GM21381 (cell line): ENCODE data around the gene CELSR1.
"Not testable (repeated sequence)": the region's sequence is repeated elsewhere in the genome, so short reads cannot be mapped to it uniquely, and the experiment has no call there.

Source experiments
- ATAC-seq: cut with Tn5 transposase; IDR thresholded peaks from one replicate; pipeline ENCODE4 v1.9.1; 2021; ENCODE audit warnings: mild to moderate bottlenecking, moderate library complexity; ENCODE audit not compliant: unreplicated experiment

The CELSR1 gene

DNA sequence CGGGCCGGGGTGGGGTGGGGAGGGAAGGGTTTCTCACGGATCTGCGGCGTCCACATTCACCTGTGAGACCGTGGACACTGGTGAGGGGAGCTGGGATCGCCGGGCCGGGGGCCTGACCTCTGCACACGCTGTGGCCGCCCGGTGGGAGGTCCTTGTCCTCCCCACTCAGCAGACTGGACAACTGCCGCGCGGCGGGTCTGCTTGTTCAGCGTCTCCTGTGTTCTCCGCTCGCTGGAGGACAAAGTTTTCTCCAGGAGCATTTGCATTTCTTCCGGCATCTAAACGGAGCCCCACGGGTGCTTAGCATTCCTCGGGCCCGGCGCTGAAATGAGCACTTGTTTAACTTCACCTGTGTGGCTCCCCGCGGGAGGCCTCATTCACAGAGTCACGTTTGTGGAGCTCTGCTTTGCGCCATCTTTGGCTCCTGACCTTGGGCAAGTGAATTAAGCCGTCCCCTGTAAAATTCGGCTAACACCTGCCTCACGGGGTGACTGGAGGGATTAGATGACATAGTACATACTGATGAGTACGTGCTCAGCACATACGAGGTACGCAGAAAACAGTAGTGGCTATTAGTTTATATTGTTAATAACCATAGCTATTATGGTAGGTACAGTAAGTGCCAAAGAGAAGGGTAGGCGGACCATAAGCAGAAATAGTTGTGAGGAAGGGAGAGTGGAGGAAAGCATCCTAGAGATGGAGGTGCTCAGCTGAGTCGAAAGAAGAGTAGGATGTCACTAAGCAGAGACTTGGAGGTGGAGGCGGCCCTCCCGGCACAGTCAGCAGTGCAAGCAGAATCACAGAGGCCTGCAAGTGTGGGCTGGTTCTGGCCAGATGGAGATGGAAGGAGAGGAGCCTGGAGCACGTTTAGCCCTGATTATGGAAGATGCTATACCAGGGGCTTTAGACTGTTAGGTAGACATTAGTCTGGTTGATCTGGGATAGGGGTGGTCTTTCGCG is 201.0 kb downstream of the CELSR1 start:
- ATAC-seq: peak; percentile 16

DNA sequence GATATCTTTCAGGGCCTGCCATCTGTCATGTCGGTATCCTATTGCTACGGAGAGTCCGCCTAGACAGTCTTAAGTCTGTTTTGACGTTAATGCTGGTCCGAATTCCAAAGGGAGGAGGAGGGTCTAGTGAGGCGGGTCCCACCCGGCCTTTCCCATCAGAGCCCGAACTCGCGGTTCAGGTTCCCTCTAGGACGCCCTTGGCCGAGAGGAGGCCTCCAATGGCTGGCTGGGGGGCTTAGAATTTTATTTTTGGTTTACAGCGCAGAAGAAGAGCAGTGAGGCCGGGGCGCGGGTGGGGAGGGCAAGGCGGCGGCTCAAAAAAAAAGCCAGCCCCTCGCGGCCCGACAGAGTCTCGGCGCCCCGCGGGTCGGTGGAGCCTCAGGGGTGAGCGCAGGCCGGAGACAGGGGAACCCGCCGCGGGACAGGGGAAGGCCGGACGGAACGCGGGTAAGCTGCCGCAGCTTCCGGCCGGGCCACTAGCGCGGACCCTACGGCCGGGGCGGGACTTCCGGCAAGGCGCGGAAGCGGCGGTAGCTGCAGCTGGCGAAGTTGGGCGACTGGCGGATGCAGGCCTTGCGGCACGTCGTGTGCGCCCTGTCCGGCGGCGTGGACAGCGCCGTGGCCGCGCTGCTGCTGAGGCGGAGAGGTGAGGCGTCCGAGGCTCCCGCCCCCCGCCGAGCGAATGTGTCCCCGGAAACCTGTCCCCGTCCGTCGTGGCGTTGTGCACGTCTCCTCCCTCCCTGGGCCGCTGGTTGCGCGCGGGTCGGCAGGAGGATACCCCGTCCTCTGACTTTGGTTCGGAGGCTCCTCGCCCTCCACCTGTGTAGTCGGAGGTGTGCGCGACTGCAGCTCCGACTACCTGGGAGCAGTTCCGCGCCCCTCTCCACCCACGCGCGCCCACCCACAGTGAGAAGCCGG is 202.0 kb downstream of the CELSR1 start, which contains the start of gene TRMU:
Gene TRMU, plus strand, starts transcription at position 514 of the 918 bp plus-strand sequence. Its CDS starts 51 bp downstream, at position 565.
- ATAC-seq: peak; percentile 82

DNA sequence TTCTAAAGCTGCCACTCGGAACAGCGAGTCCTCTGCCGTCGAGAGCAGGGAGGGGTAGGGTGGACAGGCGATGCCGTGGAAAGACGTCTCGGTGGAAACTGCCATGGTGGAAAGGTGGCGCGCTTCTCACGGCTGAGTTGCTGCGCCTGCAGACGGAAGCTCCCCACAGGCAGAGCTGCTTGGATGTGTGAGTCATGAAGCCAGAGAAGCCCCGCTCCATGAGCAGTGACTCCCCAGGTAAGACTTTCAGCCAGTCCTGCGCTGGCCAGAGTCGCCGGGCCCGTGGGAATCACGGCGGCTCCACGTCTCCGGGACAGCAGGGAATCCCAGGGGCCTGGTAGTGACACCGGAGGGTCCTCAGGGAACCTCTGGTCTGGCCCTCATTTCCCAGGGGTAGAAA is 205.9 kb downstream of the CELSR1 start:
- ATAC-seq: no peak

DNA sequence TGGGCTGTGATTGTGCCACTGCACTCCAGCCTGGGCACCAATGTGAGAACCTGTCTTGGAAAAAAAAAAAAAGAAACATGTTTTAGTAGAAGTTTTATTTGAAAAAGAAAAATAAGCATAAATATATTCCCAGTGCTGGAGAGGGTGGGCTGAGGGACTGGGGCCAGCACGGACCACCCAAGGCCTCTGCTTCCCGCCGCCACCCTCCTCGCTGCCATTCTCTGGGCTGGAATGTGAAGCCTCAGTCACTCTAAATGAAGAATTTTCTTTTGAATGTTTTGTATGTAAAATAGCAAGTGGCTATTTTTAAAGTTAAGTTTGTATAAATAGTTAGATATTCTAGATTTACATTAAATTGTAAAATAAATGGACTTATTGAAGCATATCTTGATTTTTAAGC is 207.0 kb downstream of the CELSR1 start:
- ATAC-seq: no peak

DNA sequence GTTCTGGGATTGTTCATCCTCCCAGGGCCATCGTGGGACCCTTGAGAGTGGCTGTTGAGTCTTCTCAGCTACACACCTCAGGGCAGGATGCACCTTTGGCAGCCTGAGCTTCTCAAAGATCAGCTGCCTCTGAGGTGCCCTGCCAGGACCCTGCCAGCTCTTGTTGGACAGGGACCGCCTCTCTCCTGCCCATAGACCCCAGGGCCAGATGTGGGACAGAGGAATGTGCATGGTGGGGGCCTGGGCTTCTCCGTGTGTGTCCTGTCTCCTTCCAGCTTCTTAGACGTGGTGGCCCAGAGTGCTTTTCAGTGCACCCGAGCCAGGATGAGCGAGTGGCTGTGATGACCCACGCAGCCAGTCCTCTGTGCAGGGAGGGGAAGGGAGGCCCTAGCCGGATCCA is 207.8 kb downstream of the CELSR1 start:
- no peak for ATAC-seq

DNA sequence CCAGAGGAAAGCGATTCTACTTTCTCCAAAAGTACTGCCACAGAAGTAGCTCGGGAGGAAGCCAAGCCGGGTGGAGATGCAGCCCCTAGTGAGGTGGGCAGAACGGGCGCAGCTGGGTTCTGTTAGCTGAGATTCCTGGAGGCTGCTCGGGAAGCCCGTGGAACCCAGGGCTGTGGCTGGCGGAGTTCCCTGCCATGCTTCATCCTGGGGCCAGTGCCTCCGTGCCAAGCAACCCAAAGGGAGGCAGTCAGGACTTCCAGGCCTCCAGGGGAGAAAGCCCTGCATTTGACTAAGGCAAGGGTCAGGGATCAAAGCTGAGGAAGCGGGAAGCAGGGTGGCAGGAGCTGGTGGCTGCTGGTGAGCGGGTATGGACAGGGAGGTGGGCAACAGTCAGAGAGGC is 208.6 kb downstream of the CELSR1 start:
- no peak for ATAC-seq

DNA sequence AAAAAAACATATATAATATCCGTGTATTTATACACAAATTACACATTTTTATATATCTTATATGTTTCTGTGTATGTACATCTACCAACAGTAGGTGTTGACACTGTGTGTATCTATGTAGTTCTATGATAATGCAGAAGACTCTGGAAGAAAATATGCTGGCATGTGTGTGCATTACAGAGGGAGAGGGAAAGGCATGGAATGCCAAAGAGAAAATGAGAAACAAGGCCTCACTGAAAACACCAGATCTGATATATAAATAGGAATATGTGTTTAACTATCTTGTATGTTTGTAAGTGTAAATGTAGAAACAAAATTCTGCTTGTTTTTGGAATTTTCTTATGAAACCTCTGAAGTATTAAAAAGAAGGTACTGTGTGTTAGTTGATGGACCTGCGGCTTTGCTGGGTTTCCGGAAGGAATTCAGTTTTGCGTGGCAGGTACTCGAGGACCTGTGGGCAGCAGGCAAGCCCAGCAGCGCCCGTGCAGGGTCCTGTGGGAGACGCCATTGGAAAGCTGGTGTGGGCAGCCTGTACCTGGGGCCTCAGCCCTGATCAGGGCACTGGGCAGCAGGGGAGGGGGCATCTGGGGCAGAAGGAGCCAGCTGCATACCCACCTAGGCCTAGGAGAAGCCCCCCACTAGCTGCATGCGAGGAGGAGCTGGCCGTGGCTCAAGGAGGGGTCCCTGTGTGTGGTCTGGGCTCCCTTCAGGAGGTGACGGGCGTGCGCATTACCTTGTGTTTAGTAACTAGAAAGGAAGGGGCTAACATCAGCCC is 209.5 kb downstream of the CELSR1 start:
- ATAC-seq: no peak

DNA sequence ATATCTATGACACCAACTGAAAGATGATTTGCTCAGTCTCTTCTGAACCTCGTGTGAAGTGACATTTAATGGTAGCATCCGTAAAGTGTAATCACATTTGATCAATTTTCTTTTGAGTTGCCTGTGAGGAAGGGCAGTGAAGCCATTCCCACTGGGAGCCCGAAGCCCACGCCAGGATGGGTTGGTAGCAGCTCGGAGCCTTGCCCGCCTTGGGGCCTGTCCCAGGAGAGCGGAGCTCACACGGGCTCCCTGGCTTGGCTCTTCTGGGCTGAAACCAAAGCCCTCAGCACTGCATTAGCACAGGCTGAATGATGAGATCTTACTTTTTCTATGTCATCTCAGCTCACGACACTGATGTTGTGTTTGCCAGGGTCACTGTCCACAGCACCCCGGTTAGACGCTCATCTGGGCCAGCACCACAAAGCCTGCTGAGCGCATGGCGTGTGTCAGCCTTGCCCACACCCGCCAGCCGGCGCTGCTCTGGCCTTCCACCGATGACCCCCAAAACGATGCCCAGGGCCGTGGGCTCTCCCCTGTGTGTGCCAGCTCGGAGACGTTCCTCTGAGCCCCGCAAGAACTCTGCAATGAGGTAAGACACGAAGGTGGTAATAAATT is 211.2 kb downstream of the CELSR1 start:
- ATAC-seq: no peak

DNA sequence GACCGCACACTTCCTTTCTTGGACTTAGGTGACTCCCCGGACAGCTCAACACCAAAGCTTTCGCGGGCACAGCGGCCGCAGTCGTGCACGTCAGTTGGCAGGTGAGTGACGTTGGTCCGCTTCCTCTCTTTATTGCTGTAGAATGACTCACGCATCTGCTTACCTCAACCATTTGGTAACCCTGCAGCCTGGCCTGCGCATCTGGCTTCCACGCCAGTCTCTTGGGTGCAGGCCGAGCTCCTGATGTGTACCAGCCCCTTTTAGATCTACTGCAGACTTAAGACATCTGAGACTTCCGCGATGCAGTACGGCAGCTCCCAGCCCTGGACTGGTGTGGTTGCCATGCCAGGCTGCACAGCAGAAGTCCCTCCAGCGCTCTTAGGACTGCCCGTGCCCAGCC is 214.3 kb downstream of the CELSR1 start:
- no peak for ATAC-seq

DNA sequence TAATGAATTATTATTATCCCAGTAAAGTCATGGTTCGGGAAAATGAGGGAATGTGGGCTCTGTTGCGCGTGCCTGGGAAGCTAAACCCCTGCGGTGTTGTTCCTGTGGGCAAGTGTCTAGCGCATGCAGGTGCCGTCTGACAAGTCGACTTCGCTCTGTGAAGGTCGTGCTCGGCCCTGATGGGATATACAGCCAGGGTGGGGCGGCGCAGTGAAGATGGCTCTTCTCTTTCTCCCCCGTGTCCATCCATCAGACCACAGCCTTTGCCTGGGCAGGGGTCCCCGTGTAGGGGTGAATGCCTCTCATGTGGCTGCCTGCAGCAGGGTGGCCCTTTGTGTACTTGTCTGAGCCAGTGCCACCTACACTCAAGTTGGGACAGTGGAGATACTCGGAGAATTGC is 214.7 kb downstream of the CELSR1 start:
- no peak for ATAC-seq

DNA sequence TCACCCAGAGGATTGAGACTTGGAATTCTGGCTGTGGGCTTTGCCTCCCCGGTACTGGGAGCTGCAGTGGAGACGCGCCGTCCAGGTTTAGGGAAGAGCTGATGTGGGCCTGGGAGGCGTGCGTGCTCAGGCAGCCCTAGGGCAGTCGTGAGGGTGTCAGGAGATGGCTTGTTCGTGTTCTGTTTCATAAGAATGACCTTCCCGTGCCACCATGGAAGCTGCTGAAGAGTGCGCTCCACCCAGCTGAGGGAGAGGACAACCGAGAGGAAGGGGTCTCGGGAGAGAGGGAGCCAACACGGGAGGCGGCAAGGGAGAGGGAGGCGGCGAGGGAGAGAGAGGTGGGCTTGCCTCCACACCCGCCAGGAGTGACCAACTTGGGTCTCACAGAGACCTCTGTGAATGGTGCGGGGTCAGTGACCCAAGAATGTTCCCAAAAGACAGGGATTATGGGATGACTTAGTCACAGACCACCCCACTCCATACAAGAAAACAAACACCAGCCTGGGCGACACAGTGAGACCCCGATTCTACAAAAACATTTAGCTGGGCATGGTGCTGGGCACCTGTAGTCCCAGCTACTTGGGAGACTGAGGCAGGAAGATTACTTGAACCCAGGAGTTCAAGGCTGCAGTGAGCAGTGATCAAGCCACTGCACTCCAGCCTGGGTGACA is 216.6 kb downstream of the CELSR1 start:
- no peak for ATAC-seq

DNA sequence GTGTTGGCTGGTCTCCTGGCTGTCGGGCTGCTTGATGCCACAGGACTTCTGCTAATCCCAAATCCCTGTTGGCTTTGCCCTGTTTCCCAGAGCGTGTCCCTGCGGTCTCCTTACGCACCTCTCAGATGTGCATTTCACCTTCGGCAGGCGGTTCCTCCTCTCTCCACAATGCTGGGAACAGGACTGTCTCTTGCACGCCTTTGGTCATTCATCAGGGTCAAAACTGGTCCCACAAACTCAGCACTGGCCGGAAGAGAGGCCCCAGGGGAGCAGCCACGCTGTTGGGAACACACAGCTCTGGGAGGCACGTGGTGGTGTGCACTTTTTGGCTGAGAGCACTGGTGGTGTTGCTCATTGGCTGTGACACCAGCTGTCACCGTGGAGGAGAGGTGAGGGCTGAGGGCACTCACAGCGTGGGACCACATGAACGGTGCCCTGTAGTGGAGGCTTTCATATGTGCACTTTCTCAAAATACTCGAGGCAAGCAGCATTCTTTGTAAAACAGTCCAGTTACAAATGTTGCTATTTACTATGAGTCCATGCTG is 217.2 kb downstream of the CELSR1 start:
- ATAC-seq: no peak

DNA sequence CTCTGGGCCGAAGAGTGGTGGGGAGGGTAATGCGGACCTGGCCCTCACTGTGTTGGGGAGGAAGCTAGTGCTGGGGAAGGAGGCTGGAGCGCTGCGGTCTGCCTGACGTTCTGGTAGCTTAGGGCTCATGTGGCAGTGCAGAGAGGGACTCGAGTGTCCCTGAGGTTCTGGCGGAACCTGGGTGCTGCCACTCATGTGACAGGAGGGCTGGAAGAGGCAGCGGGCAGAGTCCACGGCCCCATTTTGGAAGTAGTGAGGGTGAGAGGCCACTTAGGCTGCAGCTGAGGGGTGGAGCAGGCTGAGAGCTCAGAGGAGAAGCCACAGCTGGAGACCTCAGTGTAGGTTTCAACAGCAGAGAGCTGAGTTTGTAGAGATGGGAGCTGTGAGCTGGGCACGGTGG is 218.1 kb downstream of the CELSR1 start:
- ATAC-seq: no peak

DNA sequence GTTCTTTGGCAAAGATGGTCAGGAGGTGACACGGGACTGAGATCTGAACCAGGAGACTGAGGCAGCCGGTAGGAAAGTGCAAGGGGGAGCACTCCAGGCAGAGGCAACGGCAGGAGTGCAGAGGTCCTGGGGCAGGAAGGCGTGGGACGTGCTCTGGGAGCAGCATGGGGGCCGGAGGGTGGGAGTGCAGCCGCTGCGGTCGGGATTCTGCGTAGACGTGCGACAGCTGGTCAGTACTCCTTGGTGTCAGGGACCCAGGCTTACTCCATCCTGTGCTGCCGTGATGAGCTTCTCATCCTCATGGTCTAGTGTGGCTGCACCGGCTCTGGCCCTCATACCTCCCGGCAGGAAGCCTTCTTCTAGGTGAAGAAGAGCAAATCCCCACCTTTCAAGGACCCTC is 218.8 kb downstream of the CELSR1 start:
- ATAC-seq: no peak

DNA sequence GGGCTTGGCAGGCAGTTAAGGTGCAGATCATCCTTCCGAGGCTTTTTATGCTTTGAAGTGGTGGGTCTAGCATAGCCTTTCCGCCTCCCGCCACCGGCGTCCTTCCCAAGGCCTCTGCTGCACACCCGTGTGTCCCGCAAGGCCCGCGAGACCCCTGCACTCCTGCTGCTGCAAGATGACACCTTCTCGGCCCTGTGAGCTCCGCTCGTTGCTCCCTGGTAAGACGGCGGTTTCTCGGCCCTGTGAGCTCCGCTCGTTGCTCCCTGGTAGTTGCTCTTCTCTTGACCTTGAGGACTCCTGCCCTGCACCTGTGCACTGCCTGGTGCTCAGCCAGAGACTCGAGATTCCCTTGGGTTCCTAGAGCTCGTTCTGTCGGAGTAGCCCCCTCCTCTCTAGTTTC is 219.8 kb downstream of the CELSR1 start:
- ATAC-seq: no peak

DNA sequence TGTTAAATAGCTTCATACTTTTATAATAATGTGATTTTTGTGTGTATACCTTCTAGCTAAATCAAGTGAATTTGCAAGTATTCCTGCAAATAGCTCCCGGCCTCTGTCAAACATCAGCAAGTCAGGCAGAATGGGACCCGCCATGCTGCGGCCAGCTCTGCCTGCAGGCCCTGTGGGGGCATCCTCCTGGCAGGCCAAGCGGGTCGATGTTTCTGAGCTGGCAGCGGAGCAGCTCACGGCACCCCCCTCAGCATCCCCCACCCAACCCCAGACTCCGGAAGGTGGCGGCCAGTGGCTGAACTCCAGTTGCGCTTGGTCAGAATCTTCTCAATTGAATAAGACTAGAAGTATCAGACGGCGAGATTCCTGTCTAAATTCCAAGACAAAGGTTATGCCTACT is 221.4 kb downstream of the CELSR1 start:
- ATAC-seq: no peak

DNA sequence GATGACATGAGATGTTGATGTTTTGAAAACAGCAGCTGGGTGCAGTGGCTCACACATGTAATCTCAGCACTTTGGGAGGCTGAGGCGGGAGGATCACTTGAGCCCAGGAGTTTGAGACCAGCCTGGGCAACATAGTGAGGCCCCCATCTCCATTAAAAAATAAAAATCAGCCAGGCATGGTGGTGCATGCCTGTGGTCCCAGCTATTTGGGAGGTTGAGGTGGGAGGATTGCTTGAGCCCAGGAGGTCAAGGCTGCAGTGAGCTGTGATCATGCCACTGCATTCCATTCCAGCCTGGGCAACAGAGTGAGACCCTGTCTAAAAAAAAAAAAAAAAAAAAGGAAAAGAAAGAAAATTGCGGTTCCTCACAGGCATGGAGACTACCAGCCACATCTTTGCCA is 224.6 kb downstream of the CELSR1 start:
- not testable (repeated sequence) for ATAC-seq

DNA sequence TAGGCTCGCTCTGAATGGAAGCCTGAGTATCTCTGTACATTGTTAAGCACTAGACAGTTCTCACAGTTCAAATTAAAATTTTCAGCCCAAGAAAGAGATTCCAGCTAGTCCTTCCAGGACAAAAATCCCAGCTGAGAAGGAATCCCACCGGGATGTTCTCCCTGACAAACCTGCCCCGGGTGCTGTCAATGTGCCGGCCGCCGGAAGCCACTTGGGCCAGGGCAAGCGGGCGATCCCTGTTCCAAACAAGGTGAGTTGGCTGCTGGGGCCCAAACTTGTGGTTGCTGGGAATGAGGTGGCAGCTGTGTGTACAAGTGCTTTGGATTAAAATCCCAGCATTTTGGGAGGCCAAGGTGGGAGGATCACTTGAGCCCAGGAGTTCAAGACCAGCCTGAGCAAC is 225.4 kb downstream of the CELSR1 start:
- ATAC-seq: no peak
